GM18507 (cell line): Measurements from ENCODE around the gene CORO2B.
"Not testable (repeated sequence)": the region's sequence is repeated elsewhere in the genome, so short reads cannot be mapped to it uniquely, and the experiment has no call there.

Experiments used
- DNase-seq: peaks from one replicate; pipeline ENCODE4 v3.0.0; 2011; ENCODE audit warnings: low read depth; ENCODE audit not compliant: insufficient read length; ENCODE audit errors: extremely low spot score
- FAIRE-seq: peaks from 2 replicates; lab custom pipeline; 2011; peaks lifted over from hg19 to GRCh38; lab: Jason Lieb, UNC

CORO2B gene

DNA sequence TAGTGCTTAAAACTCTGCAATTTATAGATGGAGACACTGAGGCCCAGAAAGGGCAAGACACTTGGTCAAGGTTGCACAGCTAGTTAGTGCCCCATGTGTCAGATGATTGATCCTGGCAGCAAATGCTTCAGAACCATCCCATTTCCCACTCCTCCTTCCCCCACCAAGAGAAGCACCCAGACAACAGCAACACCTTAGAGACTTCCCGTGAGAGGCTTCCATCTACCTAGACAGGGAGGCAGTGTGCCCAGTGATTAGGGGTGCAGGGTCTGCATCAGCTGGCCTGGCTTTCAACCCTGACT is 77.6 kb downstream of the CORO2B start:
- FAIRE-seq (no peak), DNase-seq (no peak)

DNA sequence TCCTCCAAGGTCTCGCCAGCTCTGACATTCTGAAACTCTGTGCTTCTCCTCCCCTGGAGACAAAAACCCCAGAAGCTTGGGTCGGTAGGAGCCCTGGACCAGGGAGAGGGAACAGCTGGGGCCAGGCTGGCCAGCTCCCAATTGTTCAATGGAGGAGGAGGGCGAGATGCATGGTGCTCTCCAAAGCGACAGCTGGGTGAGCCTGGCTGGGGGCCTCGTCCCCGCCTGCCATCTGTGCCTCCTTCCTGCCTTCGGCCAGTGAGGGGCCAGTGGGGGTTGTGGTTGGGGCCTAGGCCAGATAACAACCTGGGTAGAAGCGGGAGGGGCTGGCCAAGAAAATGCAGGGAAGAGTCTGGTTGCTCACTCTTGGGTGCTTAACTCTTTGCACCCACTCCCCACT is 79.4 kb downstream of the CORO2B start:
- FAIRE-seq: no peak

DNA sequence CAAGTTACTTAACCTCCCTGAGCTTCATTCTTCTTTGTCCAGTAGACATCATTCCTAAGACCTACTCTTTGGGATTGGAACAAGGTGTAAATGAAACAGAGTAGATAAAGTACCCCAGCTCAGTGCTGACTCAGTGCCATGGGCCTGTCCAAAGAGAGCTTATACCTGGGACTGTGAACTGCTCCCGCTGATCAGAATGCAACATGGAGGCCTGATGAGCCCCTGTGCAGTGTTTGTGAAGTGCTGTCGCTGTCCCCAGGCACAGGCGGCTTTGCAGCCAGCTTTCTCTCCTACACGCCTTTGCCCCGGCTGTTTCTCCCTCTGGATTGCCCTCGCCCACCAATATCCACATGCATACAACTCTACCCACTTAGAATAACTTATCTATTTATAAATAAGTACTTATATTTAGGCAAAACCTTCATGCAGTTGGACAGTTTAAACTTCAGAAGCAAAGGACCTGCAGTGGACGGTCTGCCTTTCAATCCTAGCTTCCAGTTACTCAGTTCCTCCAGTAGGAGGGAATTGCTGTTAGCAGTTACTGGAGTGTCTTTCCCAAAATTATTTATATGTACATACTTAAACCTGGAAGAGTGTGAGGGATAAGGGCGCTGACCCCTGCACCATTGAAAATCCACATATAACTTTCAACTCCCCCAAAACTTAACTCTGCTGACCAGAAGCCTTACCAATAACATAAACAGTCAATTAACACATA is 80.0 kb downstream of the CORO2B start:
- FAIRE-seq: no peak
- no peak for DNase-seq

More for the DNA sequence above, 79.4 kb downstream of the CORO2B start:
- DNase-seq: no peak

DNA sequence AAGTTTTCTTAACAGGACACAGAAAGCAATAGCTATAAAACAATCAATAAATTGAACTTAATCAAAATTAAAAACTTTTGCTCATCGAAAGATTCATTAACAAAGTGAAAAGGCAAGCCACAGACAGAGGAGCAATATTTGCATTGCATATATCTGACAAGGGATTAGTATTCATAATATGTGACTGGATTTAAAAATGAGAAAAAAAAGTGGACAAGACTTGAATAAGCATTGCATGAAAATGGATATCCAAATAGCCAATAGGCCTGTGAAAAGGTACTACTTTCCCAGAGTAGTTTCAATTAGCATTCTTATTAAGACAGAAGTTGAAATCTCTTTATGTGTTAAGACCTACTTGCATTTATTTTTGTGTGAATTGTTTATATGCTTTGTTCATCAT is 84.7 kb downstream of the CORO2B start:
- DNase-seq (no peak), FAIRE-seq (no peak)

DNA sequence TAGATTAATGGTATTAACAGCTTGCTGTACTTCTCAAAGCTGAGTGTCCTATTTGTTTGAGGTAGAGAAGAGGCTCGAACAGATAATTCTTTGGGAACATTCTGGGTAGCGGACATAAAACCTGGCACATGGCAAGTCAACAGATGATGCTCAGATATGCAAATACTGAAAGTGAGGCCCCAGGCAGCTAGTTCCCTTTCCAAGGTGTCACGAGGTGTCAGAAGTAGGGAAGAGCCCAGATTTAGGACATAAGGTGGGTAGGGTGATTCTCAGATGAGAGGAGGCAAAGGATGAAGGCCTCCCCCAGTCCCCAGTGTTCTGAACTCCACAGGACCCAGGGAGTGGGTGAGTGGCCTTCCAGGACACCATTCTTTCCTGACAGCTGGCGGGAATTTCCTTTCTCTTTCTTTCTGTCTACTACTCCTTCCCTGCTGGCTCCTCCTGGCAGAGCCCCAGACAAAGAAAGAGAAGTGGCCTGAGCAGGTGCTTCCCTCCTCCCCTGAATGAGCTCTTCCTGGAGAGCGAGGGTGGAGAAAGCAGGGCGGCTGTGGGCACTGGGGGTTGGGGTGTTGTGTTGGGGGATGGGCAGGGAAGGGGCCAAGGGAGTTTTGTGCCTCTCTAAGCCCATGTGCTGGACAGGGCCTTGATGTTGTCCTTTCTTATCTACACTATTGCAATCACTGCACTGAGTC is 87.5 kb downstream of the CORO2B start:
- DNase-seq: no peak

DNA sequence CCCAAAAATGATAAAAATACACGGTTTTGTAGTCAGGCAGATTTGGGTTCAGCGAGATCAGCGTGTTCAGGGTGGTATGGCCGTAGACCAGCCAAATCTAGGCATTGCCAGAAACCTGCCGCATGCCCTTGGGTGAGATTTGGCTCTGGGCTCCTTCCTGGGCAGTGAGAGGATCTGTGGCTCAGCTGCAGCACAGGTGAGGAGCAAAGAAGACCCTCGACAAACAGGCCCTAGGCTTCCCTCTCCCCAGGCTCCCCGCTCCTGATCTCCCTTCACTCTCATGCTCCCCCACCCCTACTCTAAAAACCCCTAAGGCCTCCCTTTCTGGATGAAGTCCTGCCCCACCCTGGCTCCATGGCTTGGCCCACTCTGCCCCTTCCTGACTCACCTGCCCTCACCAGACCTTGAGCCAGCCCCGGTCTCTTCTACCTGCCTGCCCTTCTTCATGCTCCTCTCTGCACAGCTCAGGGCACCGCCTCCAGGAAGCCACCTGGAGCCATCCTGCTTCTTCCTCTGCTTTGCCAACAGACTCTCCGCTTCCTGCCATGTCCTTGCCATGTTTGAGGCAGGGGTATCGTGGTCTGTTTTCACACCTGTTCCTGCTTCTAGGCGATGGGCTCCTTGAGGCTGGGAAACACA is 88.1 kb downstream of the CORO2B start:
- no peak for FAIRE-seq

More for the DNA sequence above, 87.5 kb downstream of the CORO2B start:
- FAIRE-seq: no peak

DNA sequence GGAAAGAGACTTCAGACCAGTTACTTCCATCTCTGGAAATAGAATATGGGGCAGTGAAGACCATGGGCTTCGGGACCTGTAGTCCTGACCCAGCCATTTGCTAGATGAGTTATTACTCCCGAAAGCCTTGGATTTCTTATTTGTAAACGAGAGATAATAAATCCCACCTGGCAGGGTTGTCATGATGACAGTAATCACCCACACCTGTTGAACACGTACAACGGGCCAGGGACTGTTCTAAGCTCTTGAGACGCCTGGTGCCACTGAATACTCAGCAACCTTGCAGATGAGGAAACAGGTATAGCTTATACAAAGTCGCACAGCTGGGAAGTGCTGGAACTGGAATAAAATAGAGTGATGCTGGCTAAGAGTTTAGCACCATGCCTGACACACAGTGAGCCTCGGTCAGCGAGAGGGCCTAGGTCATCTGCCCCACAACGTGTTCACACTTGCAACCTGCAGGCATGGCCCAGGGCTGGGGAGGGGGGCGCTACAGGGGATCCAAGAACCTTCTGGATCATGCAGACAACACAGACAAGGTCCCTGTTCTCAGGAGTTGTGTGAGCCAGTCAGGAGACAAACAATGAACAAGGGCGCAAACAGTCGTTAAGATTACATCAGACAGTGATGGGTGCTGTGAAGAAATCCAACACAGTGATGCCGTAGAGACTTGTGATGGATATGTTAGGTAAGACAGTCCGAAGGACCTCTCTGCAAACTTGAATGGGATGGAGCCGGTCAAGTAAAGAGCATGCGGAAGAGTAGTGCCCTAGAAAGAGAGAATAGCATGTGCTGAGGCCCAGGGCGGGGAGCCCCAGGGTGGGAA is 89.2 kb downstream of the CORO2B start:
- FAIRE-seq (no peak), DNase-seq (no peak)

More for the DNA sequence above, 88.1 kb downstream of the CORO2B start:
- DNase-seq: no peak

DNA sequence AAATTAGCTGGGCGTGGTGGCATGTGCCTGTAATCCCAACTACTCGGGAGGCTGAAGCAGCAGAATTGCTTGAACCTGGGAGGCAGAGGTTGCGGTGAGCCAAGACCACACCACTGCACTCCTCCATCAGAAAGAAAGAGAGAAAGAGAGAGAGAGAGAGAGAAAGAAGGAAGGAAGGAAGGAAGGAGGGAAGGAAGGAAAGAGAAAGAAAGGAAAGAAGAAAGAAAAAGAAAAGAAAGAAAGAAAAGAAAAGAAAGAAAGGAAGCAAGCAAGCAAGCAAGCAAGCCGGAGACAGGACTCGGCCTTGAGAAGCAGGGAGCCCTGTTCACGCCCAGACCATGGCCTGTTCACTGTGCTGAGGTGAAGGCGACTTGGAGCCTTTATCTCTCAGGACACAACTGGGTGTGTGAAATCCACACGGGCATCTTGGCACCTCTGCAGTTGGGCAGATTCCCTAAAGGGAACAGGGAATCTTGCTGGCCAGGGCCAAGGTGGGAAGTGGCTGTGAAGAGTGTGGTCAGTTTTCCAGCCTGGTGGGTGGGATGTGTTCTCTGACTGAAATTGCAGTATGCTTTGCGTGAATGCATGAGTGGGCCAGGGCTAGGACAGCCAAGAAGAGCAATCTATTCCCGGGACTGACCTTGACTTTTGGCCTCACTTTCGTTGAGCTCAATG is 90.3 kb downstream of the CORO2B start:
- DNase-seq: no peak
- no peak for FAIRE-seq

DNA sequence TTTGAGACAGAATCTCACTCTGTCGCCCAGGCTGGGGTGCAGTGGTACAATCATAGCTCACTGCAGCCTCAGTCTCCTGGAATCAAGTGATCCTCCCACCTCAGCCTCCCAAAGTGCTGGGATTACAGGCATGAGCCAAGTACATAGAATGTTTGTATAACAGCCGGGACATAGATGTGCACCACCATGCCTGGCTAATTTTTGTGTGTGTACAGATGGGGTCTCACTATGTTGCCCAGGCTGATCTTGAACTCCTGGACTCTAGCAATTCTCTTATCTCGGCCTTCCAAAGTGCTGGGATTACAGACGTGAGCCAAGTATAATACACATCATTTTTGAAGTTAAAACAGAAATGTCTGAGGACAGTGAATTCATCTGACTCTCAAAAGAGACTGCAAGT is 93.5 kb downstream of the CORO2B start:
- FAIRE-seq (no peak), DNase-seq (no peak)

DNA sequence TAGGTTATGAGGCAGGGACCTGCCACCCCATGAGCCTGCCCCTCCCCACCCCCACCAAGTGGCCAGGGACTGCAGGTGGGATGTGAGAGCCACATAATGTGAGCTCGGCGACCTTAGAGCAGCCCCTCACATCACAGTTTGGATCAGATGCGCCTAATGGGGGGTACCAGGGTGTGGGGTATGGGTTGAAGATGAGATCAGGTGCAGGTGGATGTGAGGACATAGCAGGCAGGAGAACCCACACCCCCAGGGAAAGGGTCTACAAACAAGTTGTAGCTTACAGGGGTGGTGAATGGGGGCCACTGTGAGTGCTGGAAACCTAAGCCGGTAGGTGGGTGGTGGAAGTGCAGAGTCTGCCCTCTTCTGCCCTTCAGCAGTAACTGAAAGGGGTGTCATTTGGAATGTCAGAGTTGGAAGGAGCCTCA is 94.0 kb downstream of the CORO2B start:
- FAIRE-seq: no peak

DNA sequence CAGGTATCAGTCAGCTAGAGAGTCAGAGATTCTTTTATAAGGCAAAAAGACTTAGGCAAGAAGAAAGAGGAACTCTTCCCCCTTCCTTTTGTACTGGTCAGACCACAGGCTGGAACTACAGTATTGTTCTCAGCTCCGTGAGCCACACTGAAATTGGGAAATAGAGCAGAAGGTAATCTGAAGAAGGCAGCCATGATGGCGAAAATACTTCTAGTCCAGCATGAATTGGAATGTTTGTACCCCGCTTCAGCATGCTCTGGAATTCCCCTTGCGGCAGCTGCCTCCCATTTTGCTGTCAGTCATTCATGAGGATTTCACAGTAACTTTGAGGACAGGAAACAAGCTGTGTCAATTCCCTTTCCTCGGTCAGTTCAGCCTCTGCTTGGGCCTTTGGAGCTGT is 96.2 kb downstream of the CORO2B start:
- DNase-seq: no peak
- peak; percentile 15 for FAIRE-seq

More for the DNA sequence above, 94.0 kb downstream of the CORO2B start:
- DNase-seq: no peak

DNA sequence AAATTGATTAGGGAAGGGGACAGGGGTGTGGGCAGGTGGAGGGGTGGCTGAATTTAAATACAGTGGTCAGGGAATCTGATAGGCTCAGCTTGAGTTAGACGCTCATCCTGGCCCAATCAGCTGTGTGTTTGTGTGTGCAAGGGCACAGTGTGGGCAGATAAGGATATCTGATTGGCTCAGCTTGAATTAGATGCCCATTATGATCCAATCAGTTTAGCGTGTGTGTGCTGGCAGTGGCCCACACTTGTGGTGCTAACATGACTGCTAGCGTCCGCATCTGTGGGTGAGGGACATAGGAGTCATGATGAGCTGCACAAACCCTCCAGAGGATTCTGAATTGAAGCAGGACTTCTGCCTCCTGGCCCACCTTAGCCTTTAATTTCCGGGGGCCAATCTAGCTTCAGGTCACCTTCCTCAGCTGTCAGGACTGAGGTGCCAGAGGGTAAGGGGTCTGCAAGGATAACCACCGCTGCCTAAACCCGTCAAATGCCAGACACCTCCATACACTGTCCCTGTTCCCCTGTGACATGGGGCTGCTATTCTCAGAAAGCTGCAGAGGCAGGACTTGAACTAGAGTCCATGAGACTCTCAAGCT is 97.3 kb downstream of the CORO2B start:
- DNase-seq (no peak), FAIRE-seq (no peak)

DNA sequence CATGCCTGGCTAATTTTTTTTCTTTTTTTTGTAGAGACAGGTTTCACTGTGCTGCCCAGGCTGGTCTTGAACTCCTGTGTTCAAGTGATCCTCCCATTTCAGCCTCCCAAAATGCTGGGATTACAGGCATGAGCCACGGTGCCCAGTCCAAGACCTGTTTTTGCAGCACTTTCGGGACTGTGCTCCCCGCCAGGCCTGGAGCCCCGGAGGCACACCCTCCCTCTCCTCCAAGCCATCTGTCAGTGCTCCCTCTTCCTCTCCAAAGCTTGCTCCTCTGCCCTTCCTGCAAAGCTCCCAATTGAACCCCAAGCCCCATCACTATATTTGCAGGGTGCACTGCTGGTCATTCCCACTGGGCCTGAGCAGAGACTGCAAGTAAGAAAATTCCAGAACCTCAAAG is 98.1 kb downstream of the CORO2B start:
- FAIRE-seq (no peak), DNase-seq (no peak)

DNA sequence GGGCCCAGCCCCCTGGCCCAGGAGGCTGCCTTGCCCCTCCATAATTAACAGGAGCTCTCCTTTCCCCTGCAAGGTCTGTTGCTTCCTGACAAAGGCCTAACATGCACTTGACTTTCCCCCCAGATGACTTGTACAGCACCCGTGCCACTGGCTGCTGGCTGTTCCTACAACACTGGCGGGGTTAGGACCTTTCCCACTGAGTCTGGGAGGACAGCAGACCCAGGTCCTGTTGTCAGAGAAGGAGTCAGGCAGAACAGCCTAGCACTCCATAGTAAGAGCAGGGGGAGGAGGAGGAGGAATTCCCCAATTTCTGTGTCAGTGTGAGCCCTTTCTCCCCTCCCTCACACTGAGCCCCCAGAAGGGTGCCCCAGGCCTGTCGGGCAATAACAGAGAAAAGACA is 99.2 kb downstream of the CORO2B start:
- no peak for DNase-seq

DNA sequence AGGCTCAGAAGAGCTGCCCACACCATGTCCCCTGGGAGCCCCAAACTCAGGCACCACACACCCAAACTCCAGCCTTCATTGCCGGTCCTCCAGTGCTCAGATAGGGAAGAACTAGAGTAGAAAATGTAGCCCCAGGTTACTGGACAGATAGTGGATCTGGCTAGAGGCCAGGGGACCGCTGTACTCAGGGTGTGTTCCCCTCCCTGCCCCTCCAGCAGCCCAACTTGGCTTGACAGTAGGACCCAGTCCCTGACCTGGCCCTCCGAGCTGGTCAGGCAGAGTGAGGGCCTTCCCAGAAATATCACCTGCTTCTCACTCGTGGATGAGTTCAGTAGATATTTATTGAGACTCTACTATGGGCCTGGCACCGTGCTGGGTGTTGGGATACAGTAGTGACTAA is 100.0 kb downstream of the CORO2B start:
- FAIRE-seq (no peak), DNase-seq (no peak)

More for the DNA sequence above, 99.2 kb downstream of the CORO2B start:
- no peak for FAIRE-seq

DNA sequence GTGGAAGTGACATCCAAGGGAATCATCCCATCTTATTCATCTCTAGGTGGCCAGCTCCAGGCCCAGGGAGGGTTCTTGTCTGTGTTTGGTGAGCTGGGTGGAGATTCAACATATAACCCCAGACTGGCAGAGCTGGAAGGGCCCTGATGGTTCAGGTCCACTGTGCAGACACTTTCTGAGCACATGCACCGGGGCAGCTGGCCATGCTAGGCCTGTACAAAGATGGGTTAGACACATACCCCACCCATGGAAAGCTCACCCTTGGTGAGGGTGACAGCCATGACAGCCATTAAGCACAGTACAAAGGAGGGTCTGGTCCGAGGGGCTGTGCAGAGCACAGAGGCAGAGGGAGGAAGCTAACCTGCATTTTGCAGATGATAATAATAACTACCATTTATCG is 100.4 kb downstream of the CORO2B start:
- no peak for DNase-seq
- no peak for FAIRE-seq

DNA sequence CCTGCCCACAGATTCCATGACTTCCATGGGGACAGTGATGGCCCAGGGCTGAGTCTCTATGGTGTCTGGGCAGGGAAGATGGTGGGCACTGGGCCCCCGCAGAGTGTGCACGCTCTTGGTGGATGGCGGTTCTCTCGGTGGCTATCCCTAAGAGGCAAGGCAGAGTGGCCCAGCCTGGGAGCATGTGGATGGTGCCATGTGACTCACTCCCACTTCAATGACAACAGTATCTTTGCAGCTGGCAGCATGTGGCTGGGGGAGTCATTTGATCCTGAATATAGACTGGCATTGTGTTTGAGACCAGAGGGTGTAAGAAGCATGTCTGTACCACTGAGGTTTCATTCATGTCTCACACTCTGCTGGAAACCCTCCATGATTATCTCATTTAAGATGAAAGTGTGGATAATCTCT is 101.2 kb downstream of the CORO2B start:
- FAIRE-seq (no peak), DNase-seq (no peak)

DNA sequence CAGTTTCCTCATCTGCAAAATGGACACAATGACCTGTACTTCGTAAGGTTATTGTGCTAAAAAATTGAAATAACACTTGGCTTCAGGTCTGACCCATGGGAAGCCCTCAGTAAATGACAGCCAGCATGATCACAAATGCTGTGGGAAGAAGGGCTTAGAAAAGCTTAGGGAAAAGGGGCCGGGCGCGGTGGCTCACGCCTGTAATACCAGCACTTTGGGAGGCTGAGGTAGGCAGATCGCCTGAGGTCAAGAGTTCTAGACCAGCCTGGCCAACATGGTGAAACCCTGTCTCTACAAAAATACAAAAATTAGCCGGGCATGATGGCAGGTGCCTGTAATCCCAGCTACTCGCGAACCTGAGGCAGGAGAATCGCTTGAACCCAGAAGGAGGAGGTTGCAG is 102.0 kb downstream of the CORO2B start:
- FAIRE-seq, DNase-seq: not testable (repeated sequence)

DNA sequence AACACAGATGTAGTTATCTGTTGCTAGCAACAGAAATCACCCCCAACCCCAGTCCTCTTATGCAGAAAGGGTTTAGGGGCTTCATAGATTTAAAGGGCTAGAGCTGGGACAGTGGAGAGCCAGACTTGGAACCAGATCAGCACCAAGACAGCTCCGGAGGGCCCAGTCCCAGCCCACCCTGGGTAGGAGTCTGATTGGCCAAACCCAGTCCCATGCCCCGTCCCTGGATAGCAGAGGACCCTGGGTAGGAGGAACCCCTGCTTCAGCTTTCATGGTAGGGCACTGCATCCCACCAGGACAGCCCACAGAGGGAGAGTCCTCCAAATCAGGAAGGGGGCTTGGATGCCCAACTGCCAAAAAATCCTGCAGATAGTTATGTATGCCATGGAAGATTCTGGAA is 103.0 kb downstream of the CORO2B start:
- FAIRE-seq (no peak), DNase-seq (no peak)
